GM18867 (cell line): Measurements from ENCODE around the gene FRMPD1.
A peak's percentile ranks its signal among the peaks of the same experiment; 100 is the strongest.
"Not testable (repeated sequence)": the region's sequence is repeated elsewhere in the genome, so short reads cannot be mapped to it uniquely, and the experiment has no call there.

Source experiments
- ATAC-seq: cut with Tn5 transposase; IDR thresholded peaks from one replicate; pipeline ENCODE4 v1.9.1; 2021; ENCODE audit warnings: mild to moderate bottlenecking, moderate library complexity; ENCODE audit not compliant: unreplicated experiment

The FRMPD1 gene

DNA sequence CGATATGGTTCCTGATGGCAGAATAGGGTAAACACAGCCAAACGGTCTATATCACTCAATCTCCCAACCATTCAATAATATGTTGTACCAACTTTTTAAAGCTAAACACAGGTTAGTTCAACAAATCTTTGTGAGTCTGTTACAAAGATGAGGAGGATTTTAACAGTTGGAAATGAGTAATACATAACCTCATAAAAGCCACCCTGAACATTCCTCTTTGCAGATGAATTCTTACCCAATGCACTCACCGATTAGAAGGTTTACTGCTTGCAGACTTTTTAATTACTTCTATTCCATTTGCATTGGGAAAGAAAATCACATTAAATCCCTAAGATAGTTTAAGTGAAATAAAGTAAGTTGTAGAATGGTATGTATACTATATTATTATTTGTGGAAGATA lies 79.5 kb downstream of the FRMPD1 start:
- no peak for ATAC-seq

DNA sequence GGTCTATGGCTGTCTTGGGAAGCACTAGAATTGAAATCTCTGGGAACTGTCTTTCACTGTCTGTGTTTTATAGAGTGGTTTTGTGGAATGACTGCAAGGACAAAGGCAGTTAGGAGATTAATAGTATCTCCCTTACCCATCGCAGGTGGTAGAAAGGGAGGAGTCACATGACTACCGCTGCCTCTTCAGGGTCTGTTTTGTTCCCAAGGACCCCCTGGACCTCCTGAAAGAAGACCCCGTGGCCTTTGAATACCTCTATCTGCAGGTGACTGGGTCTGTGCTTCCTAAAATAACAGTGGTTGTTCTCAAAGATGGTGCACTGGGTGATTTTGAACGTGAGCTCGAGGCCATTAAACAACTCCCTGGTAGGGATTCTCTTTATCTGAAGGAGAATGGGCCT lies 80.1 kb downstream of the FRMPD1 start:
- no peak for ATAC-seq

DNA sequence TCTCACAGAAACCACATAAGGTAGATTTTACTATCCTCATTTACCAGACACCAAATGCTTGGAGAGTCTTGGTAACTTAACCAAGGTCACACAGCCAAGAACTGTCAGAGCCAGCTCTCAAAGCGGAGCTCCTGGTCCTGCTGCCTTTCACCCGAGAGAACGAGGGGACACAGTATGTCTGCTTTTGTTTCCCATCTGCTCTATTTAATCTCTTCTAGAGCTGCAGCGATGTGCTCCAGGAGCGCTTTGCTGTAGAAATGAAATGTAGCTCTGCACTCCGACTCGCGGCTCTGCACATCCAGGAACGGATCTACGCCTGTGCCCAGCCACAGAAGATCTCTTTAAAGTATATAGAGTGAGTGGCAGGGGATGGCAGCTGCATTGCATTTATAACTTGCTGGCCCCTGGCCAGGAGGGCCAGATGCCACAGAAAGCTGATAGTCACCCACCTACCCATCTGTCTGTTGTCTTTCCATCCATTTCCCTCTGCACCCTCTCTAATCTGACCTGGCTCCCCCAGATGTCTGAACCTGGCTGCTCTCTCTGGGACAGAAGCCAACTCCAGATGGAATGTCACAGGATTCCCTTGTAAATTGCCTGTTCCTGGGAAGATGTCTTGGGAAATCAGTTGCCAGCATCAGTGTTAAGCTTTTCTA lies 81.5 kb downstream of the FRMPD1 start:
- no peak for ATAC-seq

DNA sequence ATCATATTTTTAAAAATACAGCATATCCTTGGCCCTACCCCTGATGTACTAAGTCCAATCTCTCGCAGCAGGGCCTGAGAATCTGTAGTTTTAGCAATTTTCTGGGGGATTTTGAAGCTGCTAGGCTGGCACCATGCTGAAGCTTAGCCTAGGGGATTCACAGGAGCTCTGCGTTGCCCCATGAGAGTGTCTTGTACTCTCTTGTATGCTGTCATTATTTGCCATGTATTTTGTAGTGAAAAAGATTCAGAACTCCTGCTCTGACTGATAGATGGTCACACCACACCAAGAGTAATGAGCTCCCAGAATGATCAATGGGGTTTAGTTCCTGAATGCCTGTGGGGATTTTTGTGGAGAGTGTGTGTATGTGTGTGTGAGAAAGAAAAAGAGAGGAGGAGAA lies 82.2 kb downstream of the FRMPD1 start:
- no peak for ATAC-seq

DNA sequence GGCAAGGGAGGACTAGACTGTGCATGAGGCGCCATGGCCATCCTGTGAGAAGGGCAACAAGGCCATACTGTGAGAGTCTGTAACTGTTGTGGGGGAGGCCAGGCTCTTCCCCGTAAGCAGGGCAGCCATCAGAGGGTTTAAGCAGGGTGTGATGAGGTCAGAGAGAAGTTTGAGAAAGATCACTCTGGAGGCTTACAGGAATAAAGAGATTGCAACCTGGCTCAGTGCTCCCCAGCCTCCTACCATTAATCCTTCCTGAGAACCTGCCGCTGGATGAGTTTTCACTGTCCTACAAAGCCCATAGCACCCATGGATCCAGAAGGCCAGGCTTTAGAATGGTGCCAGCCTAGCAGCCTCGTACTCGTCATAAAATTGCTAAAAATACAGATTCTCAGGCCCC lies 88.5 kb downstream of the FRMPD1 start:
- ATAC-seq, result no peak

DNA sequence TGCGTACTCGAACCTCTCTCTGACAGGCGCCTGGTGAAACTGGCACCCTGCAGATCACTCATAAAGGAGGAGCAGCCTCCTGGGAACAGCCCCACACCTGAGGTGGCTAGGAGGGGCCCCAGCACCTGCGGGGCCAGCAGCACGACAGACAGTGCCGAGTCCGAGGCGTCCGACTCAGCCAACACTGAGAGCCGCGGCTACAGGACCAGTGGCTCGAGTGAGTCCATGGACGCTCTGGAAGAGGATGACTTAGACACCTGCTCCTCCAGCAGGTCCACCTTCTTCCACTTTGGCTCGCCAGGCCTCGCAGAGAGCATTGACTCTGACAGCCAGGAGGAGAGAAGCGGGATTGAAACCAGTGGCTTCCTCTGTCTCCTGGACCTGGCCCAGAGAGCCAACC lies 89.4 kb downstream of the FRMPD1 start:
- ATAC-seq, result no peak

DNA sequence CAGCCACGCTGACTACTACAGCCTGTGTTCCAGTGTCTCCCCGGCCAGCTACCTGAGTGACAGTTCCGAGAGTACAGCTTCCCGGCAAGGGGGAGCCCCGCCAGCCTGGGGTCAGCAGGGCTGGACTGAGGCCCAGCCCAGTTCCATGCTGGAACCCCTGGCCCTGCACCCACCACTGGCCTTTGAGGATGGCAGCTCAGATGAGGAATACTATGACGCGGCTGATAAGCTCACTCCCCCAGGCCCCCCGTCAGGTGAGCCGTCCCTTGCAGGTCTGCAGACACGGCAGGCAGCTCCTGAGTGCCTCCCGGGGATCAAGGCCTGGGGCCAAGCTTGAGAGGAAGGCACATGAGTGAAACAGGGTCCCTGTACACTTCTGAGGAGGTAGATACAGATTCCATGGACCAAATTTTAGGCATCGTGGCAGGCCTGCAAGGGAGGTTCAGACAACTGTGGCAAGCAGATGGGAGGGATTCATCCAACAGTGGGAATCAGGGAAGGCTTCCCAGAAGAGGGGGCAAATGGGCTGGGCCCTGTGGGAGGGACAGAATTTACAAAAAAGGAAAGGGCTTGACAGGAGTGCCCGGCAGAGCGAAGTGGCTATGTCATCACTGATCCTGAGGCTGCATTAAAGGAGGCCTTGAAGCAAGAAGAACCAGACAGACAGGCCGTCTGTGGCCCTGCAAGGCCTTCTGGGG lies 90.0 kb downstream of the FRMPD1 start:
- no peak for ATAC-seq

DNA sequence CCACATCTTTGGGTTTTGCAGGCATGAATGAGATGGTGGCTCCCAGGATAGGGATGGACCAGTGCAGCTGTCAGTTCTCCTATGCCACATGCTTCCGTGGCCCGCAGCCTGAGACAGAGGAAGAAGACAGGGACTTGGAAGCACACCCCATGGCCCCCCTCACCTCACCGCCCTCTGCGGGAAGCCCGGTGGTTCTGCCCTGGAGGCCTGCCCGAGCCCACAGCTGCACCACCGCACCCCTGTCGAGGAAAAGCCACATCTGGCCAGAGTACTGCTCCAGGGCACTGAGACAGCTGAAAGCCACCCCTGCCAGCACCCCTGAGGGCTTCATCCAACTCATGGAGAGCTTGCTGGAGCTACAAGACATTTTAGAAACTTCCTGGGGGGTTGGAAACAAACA lies 95.2 kb downstream of the FRMPD1 start:
- ATAC-seq, result no peak

DNA sequence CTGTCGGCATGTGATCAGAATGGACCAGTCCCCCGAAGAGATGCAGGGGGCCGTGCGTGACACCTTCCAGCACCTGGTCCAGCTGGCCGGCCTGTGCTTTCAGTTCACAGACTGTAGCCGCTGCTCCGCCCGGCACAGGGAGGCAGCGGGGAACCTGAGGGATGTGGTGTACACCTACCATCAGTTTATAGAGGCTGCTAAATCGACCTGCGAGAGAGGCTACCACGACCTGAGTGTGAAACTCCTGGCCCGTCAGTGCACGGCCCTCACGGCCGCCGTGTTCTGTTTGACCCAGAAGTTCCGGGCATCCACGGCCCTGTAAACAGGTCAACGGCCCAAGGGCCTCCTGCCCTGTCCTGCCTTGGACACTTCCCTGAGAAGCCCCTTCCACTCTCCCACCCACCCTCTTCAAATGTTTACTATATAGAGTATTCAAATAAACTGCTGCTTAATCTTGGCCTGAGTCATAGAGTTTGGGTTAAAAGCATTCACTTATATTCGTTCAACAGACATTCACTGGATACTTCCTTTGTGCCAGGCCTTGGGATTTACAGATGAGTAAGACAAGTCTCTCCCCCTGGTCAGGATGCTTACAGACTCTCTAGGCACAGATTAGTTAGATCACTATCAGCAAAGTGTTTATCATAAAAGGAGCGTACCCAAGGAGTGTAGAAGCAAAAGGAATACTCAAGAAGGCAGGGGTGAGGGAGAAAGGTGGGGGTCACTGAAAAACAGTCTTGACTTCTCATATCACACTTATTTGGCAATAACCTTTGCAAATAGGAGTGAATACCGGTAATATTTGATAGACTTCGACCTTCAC lies 95.9 kb downstream of the FRMPD1 start:
- ATAC-seq, result no peak

DNA sequence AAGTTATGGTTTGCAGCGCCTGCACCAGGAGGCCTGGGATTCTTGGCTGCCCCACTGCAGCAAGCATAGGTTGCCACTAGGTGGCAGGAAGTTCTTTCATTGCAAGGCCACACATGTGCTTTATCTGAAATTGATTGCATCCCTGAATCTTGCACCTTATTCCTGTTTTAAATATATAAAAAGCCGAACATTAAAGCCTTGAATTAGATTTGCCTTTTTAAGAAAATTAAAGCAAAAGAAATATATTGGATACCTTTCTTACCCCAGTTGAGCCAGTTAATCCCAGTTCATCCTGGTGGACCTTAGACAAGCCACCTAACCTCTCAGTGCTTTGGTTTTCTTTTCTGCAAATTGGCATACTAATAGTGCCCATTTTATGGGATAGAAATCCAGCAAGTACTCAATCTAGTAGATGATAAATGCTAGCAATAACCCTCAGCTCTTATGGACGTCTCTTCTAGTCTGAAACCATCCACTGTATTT lies 96.6 kb downstream of the FRMPD1 start:
- peak; percentile 58 for ATAC-seq

DNA sequence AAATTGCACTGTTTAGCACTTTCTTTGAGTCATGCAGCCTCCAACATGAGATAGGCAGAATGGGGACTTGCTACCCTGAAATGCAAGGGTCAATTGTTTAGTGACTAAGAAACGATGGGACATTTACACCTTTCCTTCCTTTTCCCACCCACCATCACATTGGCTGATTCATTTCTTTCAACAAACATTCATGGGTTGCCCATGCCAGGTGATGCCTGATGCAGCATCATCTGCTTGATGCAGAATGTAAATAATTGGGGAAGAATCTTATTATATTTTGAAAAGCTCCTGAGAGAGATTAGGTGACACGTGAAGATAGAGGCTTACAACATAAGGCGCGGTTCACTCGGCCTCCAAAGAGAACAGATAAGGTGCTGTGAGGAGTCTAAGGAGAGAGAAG lies 98.4 kb downstream of the FRMPD1 start:
- ATAC-seq, result no peak

DNA sequence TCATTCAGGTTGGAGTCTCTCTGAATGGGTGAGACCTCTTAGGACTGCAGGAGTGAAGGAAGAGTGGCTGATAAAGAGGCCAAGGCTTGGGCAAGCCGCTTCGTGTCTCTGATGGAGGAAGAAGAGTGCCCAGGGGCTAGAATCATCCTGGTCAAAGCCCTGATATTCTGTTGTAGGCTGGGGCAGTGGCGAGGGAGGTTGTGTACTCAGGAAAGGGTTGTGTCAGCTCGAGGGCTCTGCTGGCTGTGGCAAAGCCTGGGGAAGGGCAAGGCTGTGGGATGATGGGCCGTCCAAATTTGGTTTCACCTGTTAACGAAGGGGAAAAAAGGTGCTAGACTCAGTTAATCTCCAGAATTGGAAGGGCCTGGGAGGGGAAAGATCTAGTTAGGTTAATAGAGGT lies 100.4 kb downstream of the FRMPD1 start:
- ATAC-seq, result no peak

DNA sequence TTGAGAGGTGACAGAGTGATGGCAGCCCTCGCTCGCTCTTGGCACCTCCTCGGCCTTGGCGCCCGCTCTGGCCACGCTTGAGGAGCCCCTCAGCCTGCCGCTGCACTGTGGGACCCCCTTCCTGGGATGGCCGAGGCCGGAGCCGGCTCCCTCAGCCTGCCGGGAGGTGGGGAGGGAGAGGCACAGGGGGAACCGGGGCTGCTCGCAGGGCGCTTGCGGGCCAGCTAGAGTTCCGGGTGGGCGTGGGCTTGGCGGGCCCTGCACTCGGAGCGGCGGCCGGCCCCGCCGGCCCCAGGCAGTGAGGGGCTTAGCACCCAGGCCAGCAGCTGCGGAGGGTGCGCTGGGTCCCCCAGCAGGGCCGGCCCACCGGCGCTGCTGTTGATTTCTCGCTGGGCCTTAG lies 101.0 kb downstream of the FRMPD1 start:
- not testable (repeated sequence) for ATAC-seq

DNA sequence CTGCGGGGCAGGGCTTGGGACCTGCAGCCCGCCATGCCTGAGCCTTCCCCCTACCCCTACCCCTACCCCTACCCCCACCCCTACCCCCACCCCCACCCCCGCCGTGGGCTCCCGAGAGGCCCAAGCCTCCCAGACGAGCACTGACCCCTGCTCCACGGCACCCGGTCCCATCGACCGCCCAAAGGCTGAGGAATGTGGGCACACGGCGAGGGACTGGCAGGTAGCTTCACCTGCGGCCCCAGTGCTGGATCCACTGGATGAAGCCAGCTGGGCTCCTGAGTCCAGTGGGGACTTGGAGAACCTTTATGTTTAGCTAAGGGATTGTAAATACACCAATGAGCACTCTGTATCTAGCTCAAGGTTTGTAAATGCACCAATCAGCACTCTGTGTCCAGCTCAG lies 101.4 kb downstream of the FRMPD1 start:
- not testable (repeated sequence) for ATAC-seq

DNA sequence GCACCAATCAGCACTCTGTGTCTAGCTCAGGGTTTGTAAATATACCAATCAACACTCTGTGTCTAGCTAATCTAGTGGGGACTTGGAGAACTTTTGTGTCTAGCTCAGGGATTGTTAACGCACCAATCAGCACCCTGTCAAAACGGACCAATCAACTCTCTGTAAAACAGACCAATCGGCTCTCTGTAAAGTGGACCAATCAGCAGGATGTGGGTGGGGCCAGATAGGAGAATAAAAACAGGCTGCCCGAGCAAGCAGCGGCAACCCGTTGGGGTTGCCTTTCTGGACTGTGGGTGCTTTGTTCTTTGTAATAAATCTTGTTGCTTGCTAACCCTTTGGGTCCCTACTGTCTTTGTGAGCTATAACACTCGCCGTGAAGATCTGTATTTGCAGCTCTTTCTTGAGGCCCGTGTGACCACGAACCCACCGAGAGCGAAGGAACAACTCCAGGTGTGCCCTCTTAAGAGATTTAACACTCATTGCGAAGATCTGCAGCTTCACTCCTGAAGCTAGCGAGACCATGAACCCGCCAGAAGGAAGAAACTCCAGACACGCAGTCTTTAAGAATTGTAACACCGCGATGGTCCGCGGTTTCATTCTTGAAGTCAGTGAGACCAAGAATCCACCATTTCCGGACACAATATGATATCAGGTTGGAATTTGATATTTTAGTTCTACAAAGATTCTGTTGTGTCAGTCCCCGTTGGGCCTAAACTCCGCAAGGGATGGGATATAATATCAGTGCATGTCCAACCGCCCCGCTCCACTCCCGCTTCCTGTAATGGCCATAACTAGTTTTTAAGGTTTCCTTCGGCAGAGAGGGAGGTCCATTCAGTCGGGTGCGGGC lies 102.1 kb downstream of the FRMPD1 start:
- ATAC-seq, result no peak

DNA sequence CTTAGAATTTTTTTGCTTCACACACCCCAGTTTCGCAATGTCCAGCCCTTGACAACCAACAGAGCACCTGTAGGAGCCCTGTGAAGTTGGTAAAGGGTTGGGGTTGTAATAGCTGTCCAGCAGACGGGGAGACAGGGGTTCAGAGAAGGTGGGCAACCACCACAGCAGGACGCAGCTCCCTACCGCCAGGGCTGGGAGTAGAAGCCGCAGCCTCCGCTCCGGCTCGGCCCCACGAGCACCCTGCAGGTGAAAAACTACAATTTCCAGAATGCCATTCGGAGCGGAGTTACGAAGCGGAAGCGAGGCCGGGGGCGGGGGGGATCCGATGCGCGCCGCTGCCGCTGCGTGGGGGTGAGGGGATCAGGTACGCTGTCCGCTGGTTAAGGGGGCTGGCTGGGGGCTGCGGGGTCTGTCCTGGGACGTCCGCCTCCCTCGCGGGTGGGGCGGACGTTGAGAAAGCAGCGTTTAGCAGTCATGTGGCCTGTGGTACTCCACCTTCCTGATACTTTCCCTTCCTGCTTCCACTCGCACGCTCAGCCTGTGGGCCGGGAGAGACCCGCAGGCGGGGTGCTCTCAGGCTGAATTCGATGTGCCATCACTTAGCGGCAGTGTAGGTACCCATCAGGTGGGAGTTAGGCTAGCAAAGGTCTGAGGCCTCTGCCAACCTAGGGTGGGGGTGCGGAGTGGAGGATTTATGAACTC lies 102.9 kb downstream of the FRMPD1 start, which contains the start of gene TRMT10B:
Gene TRMT10B (plus strand): TSS at position 317 of the 702 bp plus-strand sequence. CDS start 8,127 bp downstream, outside the sequence.
- peak; percentile 91 for ATAC-seq

DNA sequence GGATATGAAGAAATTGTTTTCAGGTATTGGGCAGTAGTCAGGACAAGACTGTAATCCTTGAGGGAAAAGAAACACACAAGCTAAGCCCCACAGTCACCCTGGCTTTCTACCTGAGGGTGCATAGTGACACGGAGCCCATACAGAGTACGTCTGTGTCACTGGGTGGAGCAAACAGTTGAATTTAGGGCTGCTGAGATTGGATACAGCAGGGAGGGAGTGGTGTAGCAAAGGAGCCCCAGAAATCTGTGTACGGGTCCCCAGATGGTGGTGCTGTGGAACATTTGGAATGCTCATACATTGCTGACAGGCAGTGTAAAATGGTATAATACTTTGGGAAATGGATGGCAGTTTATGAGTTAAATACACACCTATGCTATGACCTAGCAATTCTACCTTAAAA lies 108.0 kb downstream of the FRMPD1 start:
- no peak for ATAC-seq

DNA sequence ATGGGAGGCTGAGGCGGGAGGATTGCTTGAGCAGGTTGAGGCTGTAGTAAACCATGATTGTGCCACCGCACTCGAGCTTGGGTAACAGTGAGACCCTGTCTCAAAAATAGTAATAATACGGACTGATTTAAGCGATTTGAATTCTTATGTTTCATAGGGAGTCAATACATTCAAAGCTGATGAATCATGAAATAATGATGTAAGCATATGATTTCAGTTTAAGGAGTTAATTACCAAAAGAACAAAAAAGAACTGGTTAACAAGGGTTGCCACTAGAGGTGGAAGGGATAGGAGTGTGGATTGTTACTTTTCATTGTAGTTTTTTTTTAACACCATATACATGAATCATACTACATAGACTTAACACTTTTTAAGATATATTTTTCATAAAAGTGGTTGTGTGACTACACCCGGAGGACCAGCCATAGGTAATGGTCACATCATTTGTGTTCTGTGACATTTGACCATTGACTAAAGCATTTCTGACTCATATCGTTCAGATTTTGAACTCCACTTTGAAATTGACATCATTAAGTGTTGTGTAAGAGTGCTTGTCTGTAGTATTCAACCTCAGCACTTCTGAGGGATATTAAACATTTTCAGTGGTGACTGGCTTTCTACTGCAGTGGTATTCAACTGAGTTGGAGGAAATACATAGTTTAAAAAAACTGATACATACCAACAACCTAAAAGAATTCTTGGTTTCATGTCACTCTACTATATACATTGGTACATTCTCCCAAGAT lies 109.8 kb downstream of the FRMPD1 start:
- no peak for ATAC-seq

DNA sequence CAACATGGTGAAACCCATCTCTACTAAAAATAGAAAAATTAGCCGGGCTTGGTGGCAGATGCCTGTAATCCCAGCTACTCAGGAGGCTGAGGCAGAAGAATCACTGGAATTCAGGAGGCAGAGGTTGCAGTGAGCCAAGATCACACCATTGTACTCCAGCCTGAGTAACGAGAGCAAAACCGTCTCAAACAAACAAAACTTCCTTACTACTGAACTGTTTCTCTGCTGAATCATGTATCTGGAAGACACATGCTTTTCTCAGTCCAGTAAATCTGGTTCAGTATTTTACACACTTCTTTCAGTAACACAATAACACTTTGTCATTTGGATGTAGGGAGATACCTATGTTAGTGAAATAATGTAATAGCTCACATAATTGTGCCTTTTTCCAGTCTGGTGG lies 110.8 kb downstream of the FRMPD1 start:
- ATAC-seq, result no peak
